GM06990 (cell line): ENCODE measurements around the gene SKP1.

Source experiments
- DNase-seq: peaks from one replicate; pipeline ENCODE4 v3.0.0-alpha.2; 2011; ENCODE audit not compliant: insufficient read length; ENCODE audit errors: extremely low read depth
- H3K27me3 ChIP-seq: replicated peaks from 2 replicates; pipeline ENCODE4 v1.6.0; 2011; ENCODE audit warnings: low read length; ENCODE audit not compliant: control insufficient read depth, insufficient read depth
- H3K36me3 ChIP-seq: 2 replicates; pipeline ENCODE4 v1.5.1; 2011; ENCODE audit warnings: low read length; ENCODE audit not compliant: control insufficient read depth, insufficient read depth
- H3K4me3 ChIP-seq: replicated peaks from 2 replicates; pipeline ENCODE4 v1.5.1; 2011; ENCODE audit warnings: low read depth, mild to moderate bottlenecking, control low read depth, low read length
- TF ChIP-seq, protein P1 (sequence below): IDR thresholded peaks from 2 replicates; pipeline ENCODE4 v1.5.1; 2011; ENCODE audit warnings: low read length, control low read depth, mild to moderate bottlenecking, inconsistent platforms; ENCODE audit not compliant: insufficient read depth, poor library complexity, severe bottlenecking

The SKP1 gene

GRCh38 chr5:134111741-134112647 is 64.8 kb downstream of the SKP1 start:
- Histone ChIP-seq H3K36me3 (no peaks in the 10 kb centered on the region; the same call in none of the 2 replicates), H3K27me3 (no peaks in the 10 kb centered on the region), H3K4me3 (no peak overlapping the region)
- TF ChIP-seq, protein P1, sequence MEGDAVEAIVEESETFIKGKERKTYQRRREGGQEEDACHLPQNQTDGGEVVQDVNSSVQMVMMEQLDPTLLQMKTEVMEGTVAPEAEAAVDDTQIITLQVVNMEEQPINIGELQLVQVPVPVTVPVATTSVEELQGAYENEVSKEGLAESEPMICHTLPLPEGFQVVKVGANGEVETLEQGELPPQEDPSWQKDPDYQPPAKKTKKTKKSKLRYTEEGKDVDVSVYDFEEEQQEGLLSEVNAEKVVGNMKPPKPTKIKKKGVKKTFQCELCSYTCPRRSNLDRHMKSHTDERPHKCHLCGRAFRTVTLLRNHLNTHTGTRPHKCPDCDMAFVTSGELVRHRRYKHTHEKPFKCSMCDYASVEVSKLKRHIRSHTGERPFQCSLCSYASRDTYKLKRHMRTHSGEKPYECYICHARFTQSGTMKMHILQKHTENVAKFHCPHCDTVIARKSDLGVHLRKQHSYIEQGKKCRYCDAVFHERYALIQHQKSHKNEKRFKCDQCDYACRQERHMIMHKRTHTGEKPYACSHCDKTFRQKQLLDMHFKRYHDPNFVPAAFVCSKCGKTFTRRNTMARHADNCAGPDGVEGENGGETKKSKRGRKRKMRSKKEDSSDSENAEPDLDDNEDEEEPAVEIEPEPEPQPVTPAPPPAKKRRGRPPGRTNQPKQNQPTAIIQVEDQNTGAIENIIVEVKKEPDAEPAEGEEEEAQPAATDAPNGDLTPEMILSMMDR = no peak
- DNase-seq = no peak

GRCh38 chr5:134110382-134110781 is 66.4 kb downstream of the SKP1 start:
- Histone ChIP-seq H3K27me3 (no peaks in the 10 kb centered on the region), H3K4me3 (no peak overlapping the region), H3K36me3 (no peaks in the 10 kb centered on the region)
- TF ChIP-seq, protein P1 = no peak
- DNase-seq = no peak

DNA sequence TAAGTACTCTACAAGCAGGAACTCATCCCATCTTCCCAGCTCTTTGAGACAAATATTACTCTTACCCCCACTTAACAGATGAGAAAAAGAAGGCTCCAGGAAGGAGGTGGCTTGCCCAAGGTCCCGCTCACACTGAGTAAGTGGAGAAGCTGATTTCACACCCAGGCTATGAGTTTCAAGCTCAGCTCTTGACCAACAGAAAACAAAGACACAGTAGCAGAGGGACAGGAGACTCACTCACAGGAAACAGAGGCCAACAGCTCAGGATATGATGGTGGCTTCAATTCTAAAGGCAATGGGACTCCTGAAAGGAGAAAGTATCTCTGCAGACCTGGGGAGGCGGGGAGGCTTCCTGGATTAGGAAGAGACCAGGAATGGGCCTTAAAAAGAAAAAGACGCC is 69.0 kb downstream of the SKP1 start:
- TF ChIP-seq, protein P1 = no peak
- Histone ChIP-seq H3K36me3 (no peaks in the 10 kb centered on the region), H3K27me3 (no peaks in the 10 kb centered on the region), H3K4me3 (no peak overlapping the region)
- DNase-seq = no peak

DNA sequence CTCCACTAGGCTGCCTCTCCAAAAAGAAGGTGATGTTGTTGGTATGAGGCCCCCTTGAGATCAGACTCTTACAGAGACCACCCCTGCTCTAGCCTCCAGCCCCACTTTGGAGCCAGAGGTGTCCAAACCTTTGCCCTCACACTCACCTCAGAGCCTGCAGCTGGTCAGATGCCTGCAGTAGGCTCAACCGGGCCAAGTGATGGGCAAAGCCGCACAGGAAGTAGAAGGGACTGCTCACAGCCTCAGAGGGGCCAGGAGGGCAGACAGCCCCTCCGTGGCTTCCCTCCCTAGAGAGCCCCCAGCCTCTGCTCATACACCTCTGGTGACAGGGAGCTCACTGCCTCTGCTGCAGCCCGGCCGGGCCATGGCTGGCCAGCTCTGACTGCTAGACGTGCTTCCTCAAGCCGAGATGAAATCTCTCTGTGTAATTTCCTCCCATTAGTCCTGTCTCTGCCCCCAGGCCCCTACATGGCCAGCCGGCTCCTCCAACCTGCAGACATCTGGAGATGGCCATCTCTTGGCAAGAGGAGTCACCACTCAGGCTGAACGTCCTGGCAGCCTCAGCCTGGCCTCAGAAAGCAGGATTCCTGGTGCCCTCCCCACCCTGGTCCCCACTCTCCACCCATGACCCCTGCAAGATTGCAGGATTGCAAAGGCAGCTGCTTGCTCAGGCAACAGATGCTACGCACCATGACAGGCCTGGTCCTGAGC is 69.6 kb downstream of the SKP1 start:
- no peak for DNase-seq
- no peak overlapping the region for H3K4me3 ChIP-seq
- no peaks in the 10 kb centered on the region for H3K36me3 ChIP-seq
- TF ChIP-seq, protein P1 = no peak
- no peaks in the 10 kb centered on the region for H3K27me3 ChIP-seq

DNA sequence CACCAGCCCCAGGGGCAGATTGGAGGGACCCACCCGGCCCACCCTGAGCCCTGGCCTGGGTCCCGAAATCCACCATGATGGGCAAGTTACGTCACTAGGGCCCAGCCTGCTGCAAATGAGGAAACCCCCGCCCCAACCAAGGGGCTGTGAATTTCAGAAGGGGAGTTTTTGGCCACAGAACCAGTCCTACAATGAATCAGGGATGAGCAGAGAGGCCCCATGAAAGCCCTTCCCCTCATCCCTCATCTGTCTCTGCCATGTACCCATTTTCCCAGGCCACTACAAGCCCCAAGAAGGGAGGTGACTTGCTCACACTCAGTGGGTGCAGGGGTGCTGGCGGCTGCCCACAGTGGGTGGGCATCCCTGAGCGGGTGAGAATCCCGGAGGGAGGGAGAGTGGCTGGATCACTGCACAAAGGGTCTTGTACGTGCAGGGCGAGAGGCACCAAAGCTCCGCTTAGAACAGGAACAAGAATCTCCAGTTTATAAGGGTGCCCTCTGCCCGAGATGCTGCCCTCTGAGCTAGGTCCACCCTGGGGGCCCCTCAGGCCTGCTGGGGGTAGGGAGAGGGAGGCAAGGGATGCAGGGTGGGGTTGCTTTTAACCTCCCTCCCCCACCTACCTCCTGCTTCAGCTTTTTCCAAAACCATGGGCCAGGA is 72.6 kb downstream of the SKP1 start:
- TF ChIP-seq, protein P1 = no peak
- Histone ChIP-seq H3K27me3 (no peaks in the 10 kb centered on the region), H3K36me3 (no peaks in the 10 kb centered on the region), H3K4me3 (peak overlapping the region; percentile 24)
- DNase-seq = peak; percentile 60
